ENCODE results near the gene CFAP410. TPM values are rescaled to one million over a fixed set of nuclear protein-coding genes. Genes with fewer than 3 reads are reported as not detected.

CFAP410 gene
- total RNA-seq, 1 experiment from 2014 or later, result 19.3 TPM

DNA sequence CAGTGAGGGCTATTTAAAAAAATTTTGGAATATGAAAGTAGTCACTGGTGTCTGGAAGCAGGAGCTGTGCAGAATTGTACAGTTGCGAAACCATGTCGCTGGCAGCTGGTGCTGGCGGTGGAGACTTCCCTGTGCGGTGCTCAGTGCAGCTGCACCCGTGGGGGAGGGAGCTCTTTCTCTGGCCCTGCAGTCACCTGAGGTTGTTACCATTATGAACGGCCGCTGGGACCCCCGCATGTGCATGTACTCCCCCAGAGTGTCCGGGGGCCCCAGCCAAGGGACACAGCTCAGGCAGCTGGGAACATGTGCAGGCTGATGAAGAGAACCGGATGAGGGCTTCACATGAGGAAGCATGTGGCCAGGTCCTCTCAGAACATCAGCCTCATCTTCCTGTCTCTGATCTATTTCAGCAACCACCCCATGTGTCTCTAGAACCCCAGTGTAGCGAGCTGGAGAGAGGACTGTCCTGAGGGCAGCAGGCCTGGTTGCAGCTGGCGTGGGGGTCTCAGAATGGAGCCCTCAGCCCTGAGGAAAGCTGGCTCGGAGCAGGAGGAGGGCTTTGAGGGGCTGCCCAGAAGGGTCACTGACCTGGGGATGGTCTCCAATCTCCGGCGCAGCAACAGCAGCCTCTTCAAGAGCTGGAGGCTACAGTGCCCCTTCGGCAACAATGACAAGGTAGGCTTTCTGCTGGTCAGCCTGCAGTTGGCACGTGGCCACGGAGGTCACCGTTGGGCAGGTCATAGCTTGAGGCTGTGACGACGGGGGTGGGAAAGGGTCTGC is 14.2 kb upstream of the CFAP410 start, which contains the start of gene TRPM2:
TRPM2 (plus strand) TSS at position 431 of the 780 bp plus-strand sequence; CDS start at position 511, 80 bp downstream.
- POLR2A ChIA-PET, result no interaction called here
- ATAC-seq, result no peak
- no peak within 1 kb of the TSS for H3K27ac Mint-ChIP-seq

More for the DNA sequence above, 14.2 kb upstream of the CFAP410 start, which contains the start of gene TRPM2:
- TF ChIP-seq, protein P1, sequence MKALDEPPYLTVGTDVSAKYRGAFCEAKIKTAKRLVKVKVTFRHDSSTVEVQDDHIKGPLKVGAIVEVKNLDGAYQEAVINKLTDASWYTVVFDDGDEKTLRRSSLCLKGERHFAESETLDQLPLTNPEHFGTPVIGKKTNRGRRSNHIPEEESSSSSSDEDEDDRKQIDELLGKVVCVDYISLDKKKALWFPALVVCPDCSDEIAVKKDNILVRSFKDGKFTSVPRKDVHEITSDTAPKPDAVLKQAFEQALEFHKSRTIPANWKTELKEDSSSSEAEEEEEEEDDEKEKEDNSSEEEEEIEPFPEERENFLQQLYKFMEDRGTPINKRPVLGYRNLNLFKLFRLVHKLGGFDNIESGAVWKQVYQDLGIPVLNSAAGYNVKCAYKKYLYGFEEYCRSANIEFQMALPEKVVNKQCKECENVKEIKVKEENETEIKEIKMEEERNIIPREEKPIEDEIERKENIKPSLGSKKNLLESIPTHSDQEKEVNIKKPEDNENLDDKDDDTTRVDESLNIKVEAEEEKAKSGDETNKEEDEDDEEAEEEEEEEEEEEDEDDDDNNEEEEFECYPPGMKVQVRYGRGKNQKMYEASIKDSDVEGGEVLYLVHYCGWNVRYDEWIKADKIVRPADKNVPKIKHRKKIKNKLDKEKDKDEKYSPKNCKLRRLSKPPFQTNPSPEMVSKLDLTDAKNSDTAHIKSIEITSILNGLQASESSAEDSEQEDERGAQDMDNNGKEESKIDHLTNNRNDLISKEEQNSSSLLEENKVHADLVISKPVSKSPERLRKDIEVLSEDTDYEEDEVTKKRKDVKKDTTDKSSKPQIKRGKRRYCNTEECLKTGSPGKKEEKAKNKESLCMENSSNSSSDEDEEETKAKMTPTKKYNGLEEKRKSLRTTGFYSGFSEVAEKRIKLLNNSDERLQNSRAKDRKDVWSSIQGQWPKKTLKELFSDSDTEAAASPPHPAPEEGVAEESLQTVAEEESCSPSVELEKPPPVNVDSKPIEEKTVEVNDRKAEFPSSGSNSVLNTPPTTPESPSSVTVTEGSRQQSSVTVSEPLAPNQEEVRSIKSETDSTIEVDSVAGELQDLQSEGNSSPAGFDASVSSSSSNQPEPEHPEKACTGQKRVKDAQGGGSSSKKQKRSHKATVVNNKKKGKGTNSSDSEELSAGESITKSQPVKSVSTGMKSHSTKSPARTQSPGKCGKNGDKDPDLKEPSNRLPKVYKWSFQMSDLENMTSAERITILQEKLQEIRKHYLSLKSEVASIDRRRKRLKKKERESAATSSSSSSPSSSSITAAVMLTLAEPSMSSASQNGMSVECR (CRISPR knock-in tag; IDR thresholded peaks at IDR 0.05; ENCODE audit: borderline replicate concordance), result no peak
- no peak for TF ChIP-seq STAT6 (CRISPR knock-in tag; conservative IDR thresholded peaks at IDR 0.05; ENCODE audit: low read depth)
- no peak for TF ChIP-seq ZSCAN18 (CRISPR knock-in tag; IDR thresholded peaks at IDR 0.05)
- no peak for TF ChIP-seq ZNF425 (CRISPR knock-in tag; conservative IDR thresholded peaks at IDR 0.05)
- TF ChIP-seq JUN (CRISPR knock-in tag; IDR thresholded peaks at IDR 0.05), result no peak
- TF ChIP-seq ELF4 (CRISPR knock-in tag; IDR thresholded peaks at IDR 0.05; ENCODE audit: low read depth), result no peak
- no peak for TF ChIP-seq ZNF423 (CRISPR knock-in tag; IDR thresholded peaks at IDR 0.05)
- TF ChIP-seq RELA (CRISPR knock-in tag; IDR thresholded peaks at IDR 0.05; ENCODE audit: borderline replicate concordance), result no peak
- no peak for TF ChIP-seq ZNF138 (CRISPR knock-in tag; conservative IDR thresholded peaks at IDR 0.05)
- no peak for TF ChIP-seq ZNF671 (CRISPR knock-in tag; IDR thresholded peaks at IDR 0.05)
- TF ChIP-seq FOXK1 (CRISPR knock-in tag; IDR thresholded peaks at IDR 0.05), result no peak
- no peak for TF ChIP-seq JAZF1 (CRISPR knock-in tag; IDR thresholded peaks at IDR 0.05)
- no peak for TF ChIP-seq HMGA2 (CRISPR knock-in tag; IDR thresholded peaks at IDR 0.05)
- TF ChIP-seq MYBL2 (CRISPR knock-in tag; IDR thresholded peaks at IDR 0.05), result no peak
- TF ChIP-seq PRRX2 (CRISPR knock-in tag; IDR thresholded peaks at IDR 0.05), result no peak
- TF ChIP-seq FOXJ3 (CRISPR knock-in tag; IDR thresholded peaks at IDR 0.05; ENCODE audit: borderline replicate concordance), result no peak
- TF ChIP-seq, protein P2, sequence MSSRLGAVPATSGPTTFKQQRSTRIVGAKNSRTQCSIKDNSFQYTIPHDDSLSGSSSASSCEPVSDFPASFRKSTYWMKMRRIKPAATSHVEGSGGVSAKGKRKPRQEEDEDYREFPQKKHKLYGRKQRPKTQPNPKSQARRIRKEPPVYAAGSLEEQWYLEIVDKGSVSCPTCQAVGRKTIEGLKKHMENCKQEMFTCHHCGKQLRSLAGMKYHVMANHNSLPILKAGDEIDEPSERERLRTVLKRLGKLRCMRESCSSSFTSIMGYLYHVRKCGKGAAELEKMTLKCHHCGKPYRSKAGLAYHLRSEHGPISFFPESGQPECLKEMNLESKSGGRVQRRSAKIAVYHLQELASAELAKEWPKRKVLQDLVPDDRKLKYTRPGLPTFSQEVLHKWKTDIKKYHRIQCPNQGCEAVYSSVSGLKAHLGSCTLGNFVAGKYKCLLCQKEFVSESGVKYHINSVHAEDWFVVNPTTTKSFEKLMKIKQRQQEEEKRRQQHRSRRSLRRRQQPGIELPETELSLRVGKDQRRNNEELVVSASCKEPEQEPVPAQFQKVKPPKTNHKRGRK (CRISPR knock-in tag; IDR thresholded peaks at IDR 0.05; ENCODE audit: borderline replicate concordance), result no peak
- no peak for TF ChIP-seq NR2C2 (CRISPR knock-in tag; IDR thresholded peaks at IDR 0.05)
- TF ChIP-seq, protein P3, sequence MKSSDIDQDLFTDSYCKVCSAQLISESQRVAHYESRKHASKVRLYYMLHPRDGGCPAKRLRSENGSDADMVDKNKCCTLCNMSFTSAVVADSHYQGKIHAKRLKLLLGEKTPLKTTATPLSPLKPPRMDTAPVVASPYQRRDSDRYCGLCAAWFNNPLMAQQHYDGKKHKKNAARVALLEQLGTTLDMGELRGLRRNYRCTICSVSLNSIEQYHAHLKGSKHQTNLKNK (CRISPR knock-in tag; IDR thresholded peaks at IDR 0.05), result no peak
- Mint-ChIP-seq H3K36me3 (peaks cover under 1% of the 10 kb centered on the region; the same call in 1 of the 2 replicates), H3K4me1 (no peaks in the 10 kb centered on the region), H3K4me3 (no peak within 1 kb of the TSS), H3K27me3 (ENCODE audit: low read depth) (peaks cover 30% of the 10 kb centered on the region), H3K9me3 (peaks cover 1% of the 10 kb centered on the region)
- CTCF ChIA-PET, result interaction anchor here (0.8 kb wide), 1 partner anchor 16 kb away, joined by 3 read pairs; no protein-coding TSS in a partner anchor
- no peak for DNase-seq (ENCODE audit: low spot score)
